HuH-7 (cell line): ENCODE data around the gene ZNF232.
A peak's percentile ranks its signal among the peaks of the same experiment; 100 is the strongest.
"Not testable (repeated sequence)": the region's sequence is repeated elsewhere in the genome, so short reads cannot be mapped to it uniquely, and the experiment has no call there.

Experiments used
- DNase-seq: peaks from one replicate; pipeline ENCODE4 v3.0.0; 2011; ENCODE audit warnings: low spot score

The ZNF232 gene

DNA sequence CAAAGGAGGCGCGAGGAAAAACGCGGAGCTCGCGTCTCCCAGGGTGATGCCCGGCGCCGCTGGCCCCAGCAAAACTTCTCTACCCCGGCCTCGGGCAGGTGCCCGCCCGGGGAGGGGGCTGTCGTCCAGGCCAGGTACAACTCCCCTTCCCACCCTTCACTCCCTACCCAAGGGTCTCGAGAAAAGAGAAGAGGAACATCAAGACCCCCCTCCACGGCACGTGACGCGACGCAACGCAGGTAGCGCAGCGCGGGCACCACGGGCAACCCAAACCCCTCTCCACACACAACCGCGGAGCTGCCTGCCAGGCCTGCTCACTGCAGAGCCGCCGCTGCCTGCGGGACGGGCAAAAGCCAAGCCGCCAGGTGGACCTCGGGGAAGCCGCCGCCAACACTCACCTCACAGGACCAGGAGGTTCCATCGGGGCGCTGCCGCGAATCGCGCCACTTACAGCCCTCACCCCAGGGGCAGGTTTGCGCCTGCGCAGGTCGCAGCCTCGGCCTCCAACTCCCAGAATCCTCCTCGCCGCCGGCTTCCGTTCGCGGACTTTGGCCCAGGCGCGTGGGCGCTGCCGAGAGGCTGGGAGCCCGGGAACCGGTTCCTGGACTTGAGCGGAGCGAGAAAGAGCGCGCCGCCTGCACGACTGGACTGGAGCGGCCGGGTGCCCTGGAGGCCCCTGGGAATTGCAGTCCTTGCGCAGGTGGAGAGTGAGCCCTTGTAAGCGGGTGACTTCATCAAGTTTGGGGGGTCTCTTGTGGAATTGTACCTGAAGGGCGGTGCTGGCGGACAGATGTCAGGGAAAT, at the start of gene ZNF232:
Gene ZNF232 (minus strand): TSS at position 477 of the 803 bp plus-strand sequence. CDS start 56 bp downstream, at position 421.
- peak; percentile 97 for DNase-seq

DNA sequence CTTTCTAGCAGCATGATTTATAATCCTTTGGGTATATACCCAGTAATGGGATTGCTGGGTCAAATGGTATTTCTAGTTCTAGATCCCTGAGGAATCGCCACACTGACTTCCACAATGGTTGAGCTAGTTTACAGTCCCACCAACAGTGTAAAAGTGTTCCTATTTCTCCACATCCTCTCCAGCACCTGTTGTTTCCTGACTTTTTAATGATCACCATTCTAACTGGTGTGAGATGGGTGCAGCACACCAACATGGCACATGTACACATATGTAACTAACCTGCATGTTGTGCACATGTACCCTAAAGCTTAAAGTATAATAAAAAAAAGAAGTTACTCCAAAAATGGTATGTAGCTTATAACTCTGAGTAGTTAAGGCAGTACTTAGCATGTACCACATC, 49.0 kb upstream of the ZNF232 start:
- not testable (repeated sequence) for DNase-seq

GRCh38 chr17:5146122-5146521, 34.4 kb upstream of the ZNF232 start:
- DNase-seq: not testable (repeated sequence)

DNA sequence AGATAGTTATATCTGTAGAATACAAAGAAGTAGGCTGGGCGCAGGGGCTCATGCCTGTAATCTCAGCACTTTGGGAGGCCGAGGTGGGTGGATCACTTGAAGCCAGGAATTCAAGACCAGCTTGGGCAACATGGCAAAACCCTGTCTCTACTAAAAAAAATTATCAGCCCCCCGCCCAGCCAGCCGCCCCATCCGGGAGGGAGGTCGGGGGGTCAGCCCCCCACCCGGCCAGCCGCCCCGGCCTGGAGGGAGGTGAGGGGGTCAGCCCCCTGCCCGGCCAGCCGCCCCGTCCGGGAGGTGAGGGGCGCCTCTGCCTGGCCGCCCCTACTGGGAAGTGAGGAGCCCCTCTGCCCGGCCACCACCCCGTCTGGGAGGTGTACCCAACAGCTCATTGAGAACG, 31.2 kb upstream of the ZNF232 start:
- not testable (repeated sequence) for DNase-seq

GRCh38 chr17:5139458-5139732, 27.7 kb upstream of the ZNF232 start:
- DNase-seq: no peak

DNA sequence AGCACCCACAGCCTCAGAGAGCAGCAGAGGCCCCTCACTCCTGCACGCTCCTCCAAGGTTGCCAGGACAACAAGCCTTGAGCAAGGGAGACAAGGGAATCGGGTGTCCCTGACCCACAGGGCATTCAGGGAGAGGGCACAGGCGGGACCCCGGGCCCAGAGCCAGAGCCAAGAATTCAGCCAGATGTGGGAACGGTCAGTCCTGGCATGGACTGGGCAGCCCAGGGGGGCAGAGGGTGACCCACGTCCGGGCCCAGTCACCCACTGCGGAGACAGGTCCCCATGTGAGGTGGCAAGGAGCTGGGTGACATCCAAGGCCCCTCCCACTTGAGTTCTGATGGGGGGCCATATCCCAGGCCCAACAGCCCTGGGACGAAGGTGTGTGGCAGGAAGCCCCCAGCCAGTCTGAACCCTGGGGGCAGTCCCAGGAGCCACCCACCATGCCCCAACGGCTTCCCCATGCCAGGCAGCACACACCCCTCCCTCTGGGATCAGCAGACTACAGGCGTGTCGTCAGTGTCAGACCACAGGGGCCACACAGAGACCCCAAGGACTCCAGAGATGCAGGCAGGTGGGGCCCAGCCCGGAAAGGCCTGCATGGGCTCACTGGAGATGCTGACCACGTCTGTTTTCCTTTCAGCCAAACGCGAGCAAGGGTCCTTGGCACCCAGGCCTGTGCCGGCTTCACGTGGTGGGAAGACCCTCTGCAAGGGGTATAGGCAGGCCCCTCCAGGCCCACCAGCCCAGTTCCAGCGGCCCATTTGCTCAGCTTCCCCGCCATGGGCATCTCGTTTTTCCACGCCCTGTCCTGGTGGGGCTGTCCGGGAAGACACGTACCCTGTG, 27.2 kb upstream of the ZNF232 start:
- DNase-seq: no peak

DNA sequence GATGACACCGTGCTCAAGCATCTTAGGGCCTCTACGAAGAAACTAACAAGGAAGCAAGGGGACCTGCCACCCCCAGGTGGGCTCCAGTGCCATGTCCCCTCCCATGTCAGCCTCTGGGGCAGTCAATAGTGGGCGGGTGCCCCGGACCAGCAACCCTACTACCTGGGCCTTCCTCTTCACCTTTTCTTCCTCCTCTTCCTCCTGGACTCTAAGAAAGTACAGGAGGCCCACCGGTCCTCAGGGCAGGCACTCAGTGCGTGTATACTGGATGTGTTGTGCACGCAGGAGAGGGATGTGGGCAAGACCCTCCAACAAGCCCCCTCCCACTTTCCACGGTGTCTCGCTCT, 26.5 kb upstream of the ZNF232 start:
- not testable (repeated sequence) for DNase-seq

DNA sequence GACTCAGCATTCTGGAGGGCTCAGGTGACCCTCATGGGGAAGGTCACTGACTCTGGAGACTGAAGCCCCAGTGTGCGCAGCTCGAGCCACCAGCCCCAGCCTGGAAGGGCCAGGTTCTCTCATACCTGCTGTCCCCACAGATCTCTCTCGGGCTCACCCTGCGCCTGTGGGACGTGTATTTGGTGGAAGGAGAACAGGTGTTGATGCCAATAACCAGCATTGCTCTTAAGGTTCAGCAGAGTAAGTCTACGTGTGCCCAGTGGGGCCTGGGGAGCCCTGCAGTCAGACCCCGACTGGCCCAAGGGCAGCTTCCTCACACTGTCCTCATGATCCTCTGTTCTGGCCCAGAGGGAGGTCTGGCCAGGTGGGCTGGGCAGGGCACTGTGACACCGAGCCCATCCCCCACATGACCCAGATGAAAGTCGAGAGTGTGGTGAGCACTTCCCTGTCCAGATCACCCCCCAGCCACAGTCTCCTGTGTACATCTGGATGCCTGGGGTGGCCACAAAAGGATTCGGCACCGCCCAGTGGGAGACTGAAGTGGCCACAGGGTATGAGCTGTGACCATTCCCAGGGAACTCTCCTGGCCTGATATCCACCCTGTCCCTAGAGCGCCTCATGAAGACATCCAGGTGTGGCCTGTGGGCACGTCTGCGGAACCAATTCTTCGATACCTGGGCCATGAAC, 26.0 kb upstream of the ZNF232 start:
- not testable (repeated sequence) for DNase-seq

DNA sequence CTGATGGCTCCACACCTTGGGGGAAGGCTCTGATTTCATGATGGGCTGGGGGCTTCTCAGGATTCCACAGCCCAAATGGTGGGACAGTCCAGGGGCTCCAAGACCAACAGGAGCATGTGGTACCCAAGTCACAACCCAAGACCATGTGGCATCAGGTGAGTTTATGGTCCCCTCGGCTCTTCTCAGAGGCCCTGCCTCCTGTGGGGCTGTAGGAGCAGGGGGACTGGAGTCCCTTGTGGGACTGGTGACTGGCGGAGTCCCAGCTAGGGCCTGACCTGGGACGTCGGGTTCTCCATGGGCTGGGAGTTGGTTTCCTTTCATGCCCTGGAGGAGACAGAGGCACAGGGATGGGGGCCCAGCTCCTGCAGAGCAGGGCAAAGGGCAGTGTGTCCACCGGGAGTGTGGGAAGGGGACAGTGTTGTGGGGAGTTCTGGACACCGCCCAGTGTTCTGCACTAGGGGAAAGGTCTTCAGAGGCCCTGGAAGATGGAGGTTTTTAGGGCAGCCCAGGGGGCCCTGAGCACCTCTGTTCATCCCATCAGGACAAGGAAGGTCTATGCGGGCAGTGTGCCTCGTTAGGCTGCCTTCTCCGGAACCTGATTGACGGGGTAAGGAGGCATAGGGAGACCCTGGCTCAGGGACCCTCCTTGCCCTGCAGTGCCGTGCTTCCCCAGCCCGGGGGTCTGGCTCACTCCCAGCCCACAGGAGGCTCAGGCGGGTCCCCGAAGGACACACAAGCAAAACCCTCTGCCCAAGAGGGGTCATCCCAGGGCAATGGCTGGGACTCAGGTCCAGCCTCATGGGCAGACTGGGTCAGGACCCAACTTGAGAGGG, 25.1 kb upstream of the ZNF232 start:
- not testable (repeated sequence) for DNase-seq

DNA sequence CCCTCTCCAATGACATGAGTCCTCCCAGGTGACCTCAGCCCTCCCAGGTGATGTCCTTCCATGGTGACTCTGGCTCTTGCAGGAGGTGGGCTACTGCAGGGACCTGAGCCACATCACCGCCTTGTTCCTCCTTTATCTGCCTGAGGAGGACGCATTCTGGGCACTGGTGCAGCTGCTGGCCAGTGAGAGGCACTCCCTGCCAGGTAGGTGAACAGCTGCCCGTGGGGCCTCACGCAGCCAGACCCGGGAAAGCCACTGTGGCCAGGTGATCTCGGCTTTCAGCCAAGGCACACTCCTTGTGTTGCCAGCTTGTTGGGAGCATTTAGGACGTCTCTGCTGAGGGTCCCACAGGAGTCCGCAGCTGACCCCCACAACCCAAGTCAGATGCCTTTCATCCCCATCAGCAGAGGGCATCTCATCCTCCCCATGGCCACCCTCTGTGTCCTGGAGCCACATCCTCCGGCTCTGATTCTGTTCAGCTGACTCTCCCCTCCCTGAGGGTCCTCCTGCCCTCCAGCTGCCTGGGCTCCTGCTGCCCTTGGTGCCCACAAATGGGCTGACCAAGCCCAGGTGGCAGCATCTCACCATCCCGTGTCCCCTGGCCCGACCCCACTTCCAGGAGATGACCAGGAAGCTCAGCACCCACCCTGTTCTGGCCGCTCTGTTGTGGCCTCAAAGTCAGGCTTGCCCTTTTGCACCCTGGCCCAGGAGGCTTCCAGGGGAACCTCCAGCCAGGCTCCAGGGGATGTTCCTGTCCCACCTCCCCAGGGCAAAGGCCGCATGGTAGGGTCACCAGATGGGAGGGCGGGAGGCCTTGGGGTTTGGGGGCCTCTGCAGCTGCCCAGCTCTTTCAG, 24.3 kb upstream of the ZNF232 start:
- no peak for DNase-seq

DNA sequence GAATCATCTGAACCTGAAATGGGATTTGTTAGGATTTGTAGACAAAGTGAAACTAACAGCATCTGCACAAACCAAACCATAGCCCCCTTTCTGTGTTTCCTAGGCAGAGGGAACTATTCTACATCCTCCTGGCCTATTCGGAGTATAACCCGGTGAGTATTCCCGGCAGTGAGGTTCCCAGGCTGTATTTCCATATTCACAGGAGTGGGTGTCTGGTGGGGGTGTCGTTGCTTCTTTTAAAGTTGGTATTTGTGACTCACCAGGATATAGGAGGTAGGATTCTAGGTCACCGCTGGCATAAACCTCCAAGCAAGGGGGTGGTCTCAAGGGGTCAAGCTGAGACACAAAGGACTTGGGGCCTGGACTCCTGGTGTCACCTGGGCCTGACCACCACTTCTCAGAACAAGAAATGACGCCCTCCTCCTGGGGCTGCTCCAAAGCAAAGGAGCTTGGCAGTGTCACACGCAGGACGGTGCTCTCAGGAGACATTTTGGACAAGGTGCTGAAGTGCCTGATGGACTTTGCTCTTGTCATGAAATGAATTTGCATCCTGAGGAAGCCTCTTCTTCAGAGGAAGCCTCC, 23.5 kb upstream of the ZNF232 start:
- not testable (repeated sequence) for DNase-seq

GRCh38 chr17:5134571-5134970, 22.9 kb upstream of the ZNF232 start:
- DNase-seq: not testable (repeated sequence)

GRCh38 chr17:5133961-5134360, 22.3 kb upstream of the ZNF232 start:
- DNase-seq: not testable (repeated sequence)

GRCh38 chr17:5133311-5133710, 21.6 kb upstream of the ZNF232 start:
- DNase-seq: no peak

- DNase-seq: not testable (repeated sequence)
Observed at GRCh38 chr17:5132503-5133225, 21.0 kb upstream of the ZNF232 start.

DNA sequence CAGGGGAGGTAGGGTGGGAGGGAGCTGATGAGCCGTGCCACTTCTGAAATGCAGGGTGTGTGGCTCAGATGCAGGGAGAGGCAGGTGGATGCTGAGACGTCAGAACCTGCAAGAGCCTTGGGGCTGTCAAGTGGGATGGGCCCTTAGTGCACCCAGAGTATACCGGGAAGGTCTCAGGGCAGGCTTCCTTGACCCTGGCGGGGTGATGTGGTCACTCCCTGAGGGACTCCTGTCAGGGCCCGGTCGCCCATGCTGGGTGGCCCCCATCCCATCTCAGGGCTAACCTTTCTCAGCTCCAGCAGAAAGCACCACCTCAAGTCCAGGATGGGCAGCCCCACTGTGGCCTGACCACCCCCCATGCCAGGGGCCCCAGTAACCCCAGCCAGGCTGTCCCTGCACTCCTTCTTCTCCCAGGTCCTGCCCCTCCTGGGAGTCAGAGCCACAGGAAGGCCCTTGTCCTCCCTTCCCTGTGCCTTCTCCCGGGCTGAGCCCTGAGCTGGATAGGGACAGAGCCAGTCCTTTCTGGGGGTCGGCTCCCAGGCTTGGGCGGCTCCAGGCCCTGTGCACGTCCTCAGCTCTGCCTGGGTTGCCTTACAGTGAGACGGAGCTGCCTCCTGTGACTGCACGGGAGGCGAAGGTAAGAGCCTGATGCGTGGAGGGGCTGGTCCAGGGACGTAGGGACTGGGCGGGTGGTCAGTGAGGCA, 20.3 kb upstream of the ZNF232 start:
- not testable (repeated sequence) for DNase-seq

DNA sequence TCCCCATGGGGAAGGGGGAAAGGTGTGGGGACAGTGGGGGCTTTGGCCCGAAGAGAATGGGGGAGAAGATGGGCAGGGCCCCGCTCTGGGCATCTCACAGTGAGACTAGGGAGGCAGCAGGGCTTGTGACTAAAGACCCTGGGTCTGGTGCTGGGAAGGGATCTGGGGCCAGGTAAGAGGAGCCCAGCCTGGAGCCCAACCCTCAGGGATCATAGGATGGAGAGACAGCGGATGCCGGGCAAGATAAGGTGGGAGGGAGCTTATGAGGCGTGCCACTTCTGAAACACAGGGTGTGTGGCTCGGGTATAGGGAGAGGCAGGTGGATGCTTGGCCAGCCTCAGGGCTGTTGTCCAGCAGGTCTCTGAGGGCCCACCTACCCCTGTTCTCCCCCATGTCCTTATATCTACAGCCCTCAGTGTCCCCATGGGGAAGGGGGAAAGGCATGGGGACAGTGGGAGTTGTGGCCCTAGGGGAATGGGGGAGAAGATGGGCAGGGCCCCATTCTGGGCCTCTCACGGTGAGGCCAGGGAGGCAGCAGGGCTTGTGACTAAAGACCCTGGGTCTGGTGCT, 19.6 kb upstream of the ZNF232 start:
- no peak for DNase-seq

DNA sequence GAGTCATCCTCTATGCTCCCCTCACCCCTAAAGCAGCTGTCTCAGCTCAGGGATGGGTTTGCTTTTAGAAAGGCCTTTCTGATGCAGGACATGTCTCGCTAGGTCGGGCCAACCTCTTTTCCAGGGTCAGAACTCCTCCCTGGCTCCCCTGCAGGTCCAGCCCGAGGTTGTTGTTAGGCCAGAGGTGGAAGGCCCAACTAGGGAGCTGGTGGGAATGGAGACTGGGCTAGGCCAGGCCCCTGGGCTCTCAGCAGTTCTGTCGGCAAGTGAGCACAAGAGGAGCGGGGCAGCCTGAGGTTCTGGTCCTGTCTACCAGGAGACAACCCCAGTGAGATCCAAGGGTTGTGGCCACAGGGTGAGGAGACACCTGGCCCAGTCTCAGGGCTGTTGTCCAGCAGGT, 19.0 kb upstream of the ZNF232 start:
- not testable (repeated sequence) for DNase-seq

GRCh38 chr17:5130261-5130660, 18.6 kb upstream of the ZNF232 start:
- not testable (repeated sequence) for DNase-seq
